OCI-LY7 (cell line): ENCODE data around the gene SLC26A3. TPM values are rescaled to one million over a fixed set of nuclear protein-coding genes. Genes with fewer than 3 reads are reported as not detected.

ENCODE experiments used
- BruUV-seq: library from RNA; stranded (reverse); fragments of 400-500 nt; replicated peaks from 2 replicates; lab custom pipeline; 2021; lab: Mats Ljungman, UMichigan
- CTCF ChIA-PET: fragments of 300-600 bp; sonication (Branson Sonifier 250); formaldehyde crosslinking; loops from one replicate; lab custom pipeline; 2022; ENCODE audit warnings: antibody characterized with exemption; ENCODE audit not compliant: unreplicated experiment; lab: Charles Lee
- POLR2A ChIA-PET: fragments of 300-600 bp; sonication (Branson Sonifier 250); formaldehyde crosslinking; loops from one replicate; lab custom pipeline; 2022; ENCODE audit warnings: antibody characterized with exemption; lab: Charles Lee
- DNase-seq: peaks from one replicate; pipeline ENCODE4 v3.0.0-alpha.2; 2015; ENCODE audit warnings: low spot score
- H2AFZ ChIP-seq: fragments of 200-600 bp; sonication (generic), shearing (Covaris generic); 2 replicates; pipeline ENCODE4 v1.6.1; 2014; ENCODE audit warnings: mild to moderate bottlenecking, antibody characterized with exemption, low read length, moderate library complexity
- H3K27ac ChIP-seq: fragments of 200-600 bp; sonication (generic); 2 replicates; pipeline ENCODE4 v1.5.1; 2014; ENCODE audit warnings: mixed run types, low read depth, mild to moderate bottlenecking, moderate library complexity, low read length, inconsistent platforms; ENCODE audit not compliant: poor library complexity, severe bottlenecking
- H3K36me3 ChIP-seq: fragments of 200-600 bp; sonication (generic); 2 replicates; pipeline ENCODE4 v1.6.1; 2014; ENCODE audit warnings: mild to moderate bottlenecking, antibody characterized with exemption, low read length, moderate library complexity, mixed read lengths; ENCODE audit not compliant: insufficient read depth
- H3K4me1 ChIP-seq: fragments of 200-600 bp; sonication (generic); 2 replicates; pipeline ENCODE4 v1.5.1; 2014; ENCODE audit warnings: mild to moderate bottlenecking, low read length; ENCODE audit not compliant: insufficient read depth, poor library complexity, severe bottlenecking
- H3K4me2 ChIP-seq: fragments of 200-600 bp; sonication (generic); 2 replicates; pipeline ENCODE4 v1.6.1; 2014; ENCODE audit warnings: mild to moderate bottlenecking, low read length
- H3K4me3 ChIP-seq: fragments of 200-600 bp; sonication (generic); 2 replicates; pipeline ENCODE4 v1.5.1; 2014; ENCODE audit warnings: mild to moderate bottlenecking, low read depth, low read length; ENCODE audit not compliant: poor library complexity, severe bottlenecking
- H3K79me2 ChIP-seq: fragments of 200-600 bp; sonication (generic); 2 replicates; pipeline ENCODE4 v1.6.1; 2016; ENCODE audit warnings: low read depth, mild to moderate bottlenecking, low read length, moderate library complexity, mixed read lengths; ENCODE audit not compliant: insufficient read depth
- H3K9me2 ChIP-seq: fragments of 200-600 bp; sonication (generic); 2 replicates; pipeline ENCODE4 v1.6.1; 2016; ENCODE audit warnings: mild to moderate bottlenecking, low read length, mixed read lengths; ENCODE audit not compliant: insufficient read depth
- H3K9me3 ChIP-seq: fragments of 200-600 bp; sonication (generic); 2 replicates; pipeline ENCODE4 v1.6.1; 2014; ENCODE audit warnings: mild to moderate bottlenecking, mixed run types, low read length, mixed read lengths
- H4K20me1 ChIP-seq: fragments of 200-600 bp; sonication (generic); 2 replicates; pipeline ENCODE4 v1.6.1; 2014; ENCODE audit warnings: mild to moderate bottlenecking, antibody characterized with exemption, low read length, moderate library complexity, mixed read lengths; ENCODE audit not compliant: insufficient read depth
- EZH2phosphoT487 ChIP-seq: fragments of 200-600 bp; sonication (generic); IDR thresholded peaks from 2 replicates; pipeline ENCODE4 v1.6.1; 2018; ENCODE audit warnings: low read depth, borderline replicate concordance, mild to moderate bottlenecking, mixed run types, antibody characterized with exemption, low read length, moderate library complexity, mixed read lengths
- intact Hi-C: fragments of 100-400 bp; cut with micrococcal nuclease; formaldehyde crosslinking; loops from one replicate; pipeline ENCODE4 v1.10.0; 2022; ENCODE audit not compliant: unreplicated experiment
- total RNA-seq, 2 experiments: library from RNA; depleted of rRNA in 1 of 2; stranded (reverse); fragments of >200 nt in 1 of 2; shearing (Covaris generic) in 1 of 2; gene quantifications; 2 replicates each; pipeline ENCODE4 v1.2.3, GENCODE V29; 2014 to 2022
- TF ChIP-seq, protein P1 (sequence below): fragments of 200-600 bp; sonication (generic); conservative IDR thresholded peaks from 2 replicates; pipeline ENCODE4 v1.5.1; 2014; ENCODE audit warnings: mild to moderate bottlenecking, antibody characterized with exemption, low read length, moderate library complexity, mixed read lengths

Gene SLC26A3
- total RNA-seq, 2 experiments from 2014 or later, result not detected

- ChIA-PET CTCF (no interaction called here), POLR2A (interaction anchor here (1.2 to 1.4 kb wide), 2 partner anchors 8 to 20 kb away, joined by 4 read pairs; no protein-coding TSS in a partner anchor)
- intact Hi-C loops, result no loop called here
- H3K9me3 ChIP-seq, result no peaks in the 10 kb centered on the region
- TF ChIP-seq, protein P1, sequence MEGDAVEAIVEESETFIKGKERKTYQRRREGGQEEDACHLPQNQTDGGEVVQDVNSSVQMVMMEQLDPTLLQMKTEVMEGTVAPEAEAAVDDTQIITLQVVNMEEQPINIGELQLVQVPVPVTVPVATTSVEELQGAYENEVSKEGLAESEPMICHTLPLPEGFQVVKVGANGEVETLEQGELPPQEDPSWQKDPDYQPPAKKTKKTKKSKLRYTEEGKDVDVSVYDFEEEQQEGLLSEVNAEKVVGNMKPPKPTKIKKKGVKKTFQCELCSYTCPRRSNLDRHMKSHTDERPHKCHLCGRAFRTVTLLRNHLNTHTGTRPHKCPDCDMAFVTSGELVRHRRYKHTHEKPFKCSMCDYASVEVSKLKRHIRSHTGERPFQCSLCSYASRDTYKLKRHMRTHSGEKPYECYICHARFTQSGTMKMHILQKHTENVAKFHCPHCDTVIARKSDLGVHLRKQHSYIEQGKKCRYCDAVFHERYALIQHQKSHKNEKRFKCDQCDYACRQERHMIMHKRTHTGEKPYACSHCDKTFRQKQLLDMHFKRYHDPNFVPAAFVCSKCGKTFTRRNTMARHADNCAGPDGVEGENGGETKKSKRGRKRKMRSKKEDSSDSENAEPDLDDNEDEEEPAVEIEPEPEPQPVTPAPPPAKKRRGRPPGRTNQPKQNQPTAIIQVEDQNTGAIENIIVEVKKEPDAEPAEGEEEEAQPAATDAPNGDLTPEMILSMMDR, result no peak
- TF ChIP-seq EZH2phosphoT487, result no peak
- H3K9me2 ChIP-seq, result no peaks in the 10 kb centered on the region
- H3K79me2 ChIP-seq, result no peaks in the 10 kb centered on the region
- DNase-seq, result no peak
- H2AFZ ChIP-seq, result no peak overlapping the region
- no peaks in the 10 kb centered on the region for H3K36me3 ChIP-seq
- no TSS peak for BruUV-seq
- no peaks in the 10 kb centered on the region for H4K20me1 ChIP-seq
- no peak overlapping the region for H3K4me3 ChIP-seq
- no peak overlapping the region for H3K27ac ChIP-seq
- H3K4me1 ChIP-seq, result no peaks in the 10 kb centered on the region
- H3K4me2 ChIP-seq, result no peak overlapping the region
Measured at GRCh38 chr7:107826451-107826850, 23.4 kb upstream of the SLC26A3 start.

GRCh38 chr7:107824858-107825257 lies 21.8 kb upstream of the SLC26A3 start:
- no peaks in the 10 kb centered on the region for H3K36me3 ChIP-seq
- H3K4me2 ChIP-seq, result no peak overlapping the region

GRCh38 chr7:107818622-107819021 lies 15.6 kb upstream of the SLC26A3 start:
- H3K36me3 ChIP-seq, result no peaks in the 10 kb centered on the region
- intact Hi-C loops, result no loop called here
- no peaks in the 10 kb centered on the region for H3K4me1 ChIP-seq
- CTCF ChIA-PET, result no interaction called here
- H3K79me2 ChIP-seq, result no peaks in the 10 kb centered on the region
- no peaks in the 10 kb centered on the region for H3K9me3 ChIP-seq
- no peak overlapping the region for H3K4me2 ChIP-seq
- BruUV-seq, result no TSS peak
- H4K20me1 ChIP-seq, result no peaks in the 10 kb centered on the region
- POLR2A ChIA-PET, result no interaction called here
- no peak overlapping the region for H2AFZ ChIP-seq
- TF ChIP-seq EZH2phosphoT487, result no peak
- TF ChIP-seq, protein P1, result no peak
- H3K4me3 ChIP-seq, result no peak overlapping the region
- H3K27ac ChIP-seq, result no peak overlapping the region
- no peaks in the 10 kb centered on the region for H3K9me2 ChIP-seq
- DNase-seq, result no peak

More at GRCh38 chr7:107824858-107825257, 21.8 kb upstream of the SLC26A3 start:
- no peak for DNase-seq
- Histone ChIP-seq H3K79me2 (no peaks in the 10 kb centered on the region), H3K27ac (no peak overlapping the region), H4K20me1 (no peaks in the 10 kb centered on the region), H3K9me2 (no peaks in the 10 kb centered on the region), H2AFZ (no peak overlapping the region), H3K9me3 (no peaks in the 10 kb centered on the region), H3K4me1 (no peaks in the 10 kb centered on the region), H3K4me3 (no peak overlapping the region)
- no peak for TF ChIP-seq EZH2phosphoT487
- TF ChIP-seq, protein P1, result no peak
- POLR2A ChIA-PET, result no interaction called here
- CTCF ChIA-PET, result no interaction called here
- intact Hi-C loops, result no loop called here
- BruUV-seq, result no TSS peak
